CD14-positive monocyte (primary cell): ENCODE results near the gene WDR64. TPM values are rescaled to one million over a fixed set of nuclear protein-coding genes. Genes with fewer than 3 reads are reported as not detected.
"Not testable (repeated sequence)": the region's sequence is repeated elsewhere in the genome, so short reads cannot be mapped to it uniquely, and the experiment has no call there.

Experiments
- DNase-seq, 3 donors: peaks; one replicate each; pipeline ENCODE4 v3.0.0-alpha.2; 2011 to 2022
- H2AFZ ChIP-seq: 2 replicates; pipeline ENCODE4 v1.6.0; 2012; ENCODE audit warnings: mild to moderate bottlenecking, low read depth, low read length, inconsistent platforms; ENCODE audit not compliant: insufficient read depth, poor library complexity, severe bottlenecking
- H3K27ac ChIP-seq, 2 donors: 1 replicate in 1 of 2; 2 replicates in 1 of 2; pipeline ENCODE4 v1.5.1; 2012 to 2013; ENCODE audit warnings: low read length in 2 of 2, control low read depth in 1 of 2, inconsistent platforms in 1 of 2, low read depth in 1 of 2, mild to moderate bottlenecking in 1 of 2
- H3K27me3 ChIP-seq, 2 donors: one replicate each; pipeline versions ENCODE4 v1.6.0 to v1.6.1; 2011 to 2013; ENCODE audit warnings: low read length in 2 of 2; ENCODE audit not compliant: control insufficient read depth in 2 of 2, insufficient read depth in 2 of 2
- H3K36me3 ChIP-seq, 2 donors: replicated peaks in 1 of 2; 1 replicate in 1 of 2; 2 replicates in 1 of 2; pipeline versions ENCODE4 v1.5.1 to v1.6.1; 2012 to 2013; ENCODE audit warnings: low read length in 2 of 2, control low read depth in 1 of 2, inconsistent platforms in 1 of 2, mild to moderate bottlenecking in 1 of 2; ENCODE audit not compliant: insufficient read depth in 2 of 2, control insufficient read depth in 1 of 2
- H3K4me1 ChIP-seq, 2 donors: 1 replicate in 1 of 2; 2 replicates in 1 of 2; pipeline versions ENCODE4 v1.5.1 to v1.6.1; 2012 to 2013; ENCODE audit warnings: low read length in 2 of 2, control low read depth in 1 of 2, inconsistent platforms in 1 of 2, mild to moderate bottlenecking in 1 of 2, moderate library complexity in 1 of 2; ENCODE audit not compliant: insufficient read depth in 2 of 2, control insufficient read depth in 1 of 2
- H3K4me2 ChIP-seq: replicated peaks from 2 replicates; pipeline ENCODE3; 2012; ENCODE audit warnings: low read length, moderate library complexity, mild to moderate bottlenecking; ENCODE audit not compliant: poor library complexity, severe bottlenecking; ENCODE audit errors: extremely low read depth
- H3K4me3 ChIP-seq, 3 experiments: fragments of 200-600 bp in 1 of 3; sonication (generic) in 1 of 3; replicated peaks in 1 of 3; 1 replicate in 2 of 3; 2 replicates in 1 of 3; pipeline ENCODE4 v1.5.1; 2011 to 2013; ENCODE audit warnings: low read length in 3 of 3, mild to moderate bottlenecking in 3 of 3, control low read depth in 2 of 3, low read depth in 2 of 3, inconsistent platforms in 1 of 3, moderate library complexity in 1 of 3
- H3K79me2 ChIP-seq: 2 replicates; pipeline ENCODE4 v1.6.0; 2012; ENCODE audit warnings: mild to moderate bottlenecking, control low read depth, inconsistent platforms, low read length, moderate library complexity; ENCODE audit not compliant: insufficient read depth
- H3K9ac ChIP-seq: 2 replicates; pipeline ENCODE4 v1.6.0; 2017; ENCODE audit warnings: low read length, mild to moderate bottlenecking; ENCODE audit not compliant: insufficient read depth, poor library complexity, severe bottlenecking
- H3K9me3 ChIP-seq, 2 donors: replicated peaks in 1 of 2; 1 replicate in 1 of 2; 2 replicates in 1 of 2; pipeline versions ENCODE4 v1.5.1 to v1.6.1; 2012 to 2013; ENCODE audit warnings: low read length in 2 of 2, control low read depth in 1 of 2; ENCODE audit not compliant: control insufficient read depth in 1 of 2, insufficient read depth in 1 of 2
- H4K20me1 ChIP-seq: 2 replicates; pipeline ENCODE4 v1.6.0; 2012; ENCODE audit warnings: mild to moderate bottlenecking, low read length, control low read depth, moderate library complexity; ENCODE audit not compliant: insufficient read depth
- H3K27ac Mint-ChIP-seq, 7 donors: one replicate each; pipeline ENCODE4 v1.8.0; 2020; ENCODE audit warnings: mild to moderate bottlenecking in 7 of 7, mixed read lengths in 7 of 7, moderate library complexity in 6 of 7, inconsistent platforms in 2 of 7
- H3K27me3 Mint-ChIP-seq, 3 donors: one replicate each; pipeline ENCODE4 v1.8.0; 2021 to 2022; ENCODE audit warnings: low read depth in 3 of 3, mild to moderate bottlenecking in 3 of 3, mixed read lengths in 3 of 3, moderate library complexity in 3 of 3, inconsistent platforms in 1 of 3
- H3K36me3 Mint-ChIP-seq, 2 donors: one replicate each; pipeline ENCODE4 v1.8.0; 2020; ENCODE audit warnings: mixed read lengths in 2 of 2, inconsistent platforms in 1 of 2, mild to moderate bottlenecking in 1 of 2
- H3K4me1 Mint-ChIP-seq: one replicate; pipeline ENCODE4 v1.8.0; 2020; ENCODE audit warnings: mild to moderate bottlenecking, mixed read lengths
- H3K4me3 Mint-ChIP-seq, 2 donors: one replicate each; pipeline ENCODE4 v1.8.0; 2020; ENCODE audit warnings: mild to moderate bottlenecking in 2 of 2, mixed read lengths in 2 of 2, moderate library complexity in 1 of 2
- H3K9me3 Mint-ChIP-seq, 7 donors: one replicate each; pipeline ENCODE4 v1.8.0; 2020 to 2022; ENCODE audit warnings: mixed read lengths in 7 of 7, mild to moderate bottlenecking in 6 of 7, moderate library complexity in 6 of 7, inconsistent platforms in 2 of 7
- CTCF ChIP-seq: fragments of 200-600 bp; IDR thresholded peaks from one replicate; pipeline ENCODE4 v1.8.0; 2022; ENCODE audit warnings: antibody characterized with exemption, mild to moderate bottlenecking
- WGBS: methylation state at CpG from one replicate; pipeline ENCODE4 v1.1.5; 2013; ENCODE audit warnings: missing lambda C conversion rate; ENCODE audit not compliant: insufficient coverage; 5-methylcytosine and 5-hydroxymethylcytosine counted together
- intact Hi-C, 2 donors: fragments of 100-400 bp; cut with micrococcal nuclease; formaldehyde crosslinking; loops; one replicate each; pipeline versions ENCODE4 v1.15.0 to v1.15.1; 2023
- polyA plus RNA-seq, 3 donors: library from polyadenylated mRNA; depleted of rRNA in 1 of 3; unstranded in 2 of 3; stranded (reverse) in 1 of 3; fragments of 300-500 nt in 2 of 3; fragments of >200 nt in 1 of 3; fragmentation: Illumina TruSeq in 2 of 3; gene quantifications; 1 replicate in 2 of 3; 2 replicates in 1 of 3; pipeline ENCODE4 v1.2.3, GENCODE V29; 2012 to 2021

Gene WDR64
- polyA plus RNA-seq, 3 donors = not detected

GRCh38 chr1:241733899-241734298 lies 81.8 kb downstream of the WDR64 start:
- no peak overlapping the region for H3K27ac Mint-ChIP-seq
- no peaks in the 10 kb centered on the region for H3K36me3 Mint-ChIP-seq
- Histone ChIP-seq H3K4me2 (no peak overlapping the region), H3K9ac (no peak overlapping the region), H2AFZ (no peak overlapping the region), H3K36me3 (no peaks in the 10 kb centered on the region), H3K79me2 (no peaks in the 10 kb centered on the region), H3K4me1 (no peaks in the 10 kb centered on the region), H4K20me1 (no peaks in the 10 kb centered on the region), H3K27ac (no peak overlapping the region), H3K9me3 (no peaks in the 10 kb centered on the region), H3K27me3 (peaks cover 2 to 10% of the 10 kb centered on the region in 2 donors), H3K4me3 (no peak overlapping the region)
- no peaks in the 10 kb centered on the region for H3K4me1 Mint-ChIP-seq
- no peak for DNase-seq
- peaks cover 5 to 45% (median 7%) of the 10 kb centered on the region in 3 donors for H3K27me3 Mint-ChIP-seq
- TF ChIP-seq CTCF = no peak
- intact Hi-C loops = no loop called here
- no peak overlapping the region for H3K4me3 Mint-ChIP-seq
- WGBS = 100% methylated on average over 1 of the region's 2 CpGs
- peaks cover 0 to 2% (median 0%) of the 10 kb centered on the region in 7 donors for H3K9me3 Mint-ChIP-seq

GRCh38 chr1:241734533-241734932 lies 82.5 kb downstream of the WDR64 start:
- no peak overlapping the region for H3K4me3 ChIP-seq
- intact Hi-C loops = no loop called here
- Mint-ChIP-seq H3K4me1 (no peaks in the 10 kb centered on the region), H3K9me3 (peaks cover 0 to 2% (median 0%) of the 10 kb centered on the region in 7 donors), H3K27me3 (peaks cover 7 to 44% (median 7%) of the 10 kb centered on the region in 3 donors), H3K4me3 (no peak overlapping the region), H3K27ac (no peak overlapping the region), H3K36me3 (no peaks in the 10 kb centered on the region)
- no peaks in the 10 kb centered on the region for H4K20me1 ChIP-seq
- no peak overlapping the region for H3K9ac ChIP-seq
- WGBS = no CpG with 5 or more reads among the region's 5 CpGs
- no peaks in the 10 kb centered on the region for H3K9me3 ChIP-seq
- TF ChIP-seq CTCF = no peak
- H3K4me1 ChIP-seq = no peaks in the 10 kb centered on the region
- no peak overlapping the region for H3K27ac ChIP-seq
- no peak for DNase-seq
- peaks cover under 1 to 16% of the 10 kb centered on the region in 2 donors for H3K27me3 ChIP-seq
- no peak overlapping the region for H2AFZ ChIP-seq
- no peaks in the 10 kb centered on the region for H3K79me2 ChIP-seq
- no peak overlapping the region for H3K4me2 ChIP-seq
- H3K36me3 ChIP-seq = no peaks in the 10 kb centered on the region

GRCh38 chr1:241735493-241735926 lies 83.4 kb downstream of the WDR64 start:
- H3K27me3 Mint-ChIP-seq = peaks cover 7 to 40% (median 7%) of the 10 kb centered on the region in 3 donors
- DNase-seq, H3K79me2 ChIP-seq, H3K4me3 Mint-ChIP-seq, H3K4me2 ChIP-seq, H4K20me1 ChIP-seq, intact Hi-C loops, H3K4me3 ChIP-seq, H3K9me3 ChIP-seq, H3K36me3 Mint-ChIP-seq, H3K9ac ChIP-seq, H3K4me1 ChIP-seq, H3K27ac ChIP-seq, H2AFZ ChIP-seq, H3K9me3 Mint-ChIP-seq, H3K27ac Mint-ChIP-seq, H3K4me1 Mint-ChIP-seq, H3K36me3 ChIP-seq: not testable (repeated sequence)
- WGBS = no CpG with 5 or more reads among the region's 8 CpGs
- H3K27me3 ChIP-seq = peaks cover 0 to 19% of the 10 kb centered on the region in 2 donors
